Activated naive CD8-positive, alpha-beta T cell treated with anti-CD3 and anti-CD28 coated beads, Interleukin-2, amount 10 ng/mL, durations not matched to agents 7 days and 5 days (primary cell): ENCODE data around the gene BMAL1. TPM values are rescaled to one million over a fixed set of nuclear protein-coding genes. Genes with fewer than 3 reads are reported as not detected.
"Not testable (repeated sequence)": the region's sequence is repeated elsewhere in the genome, so short reads cannot be mapped to it uniquely, and the experiment has no call there.

ENCODE experiments used
- ATAC-seq: fragments of 150-1000 bp; cut with Tn5 transposase; one replicate; pipeline ENCODE4 v1.10.0; 2021; ENCODE audit warnings: low read depth, moderate library complexity
- POLR2A ChIA-PET: fragments of 350-600 bp; sonication (Branson Sonifier 250); formaldehyde crosslinking; loops from one replicate; lab custom pipeline; 2021; ENCODE audit warnings: antibody characterized with exemption; lab: Charles Lee
- DNase-seq: peaks from one replicate; pipeline ENCODE4 v3.0.0; 2021
- H3K27ac Mint-ChIP-seq: one replicate; pipeline ENCODE4 v1.8.0; 2022; ENCODE audit warnings: mild to moderate bottlenecking, mixed read lengths
- H3K27me3 Mint-ChIP-seq: one replicate; pipeline ENCODE4 v1.8.0; 2022; ENCODE audit warnings: mild to moderate bottlenecking, moderate library complexity, mixed read lengths
- H3K36me3 Mint-ChIP-seq: one replicate; pipeline ENCODE4 v1.8.0; 2021; ENCODE audit warnings: mild to moderate bottlenecking, mixed read lengths
- H3K4me1 Mint-ChIP-seq: one replicate; pipeline ENCODE4 v1.8.0; 2021; ENCODE audit warnings: mixed read lengths
- H3K4me3 Mint-ChIP-seq: one replicate; pipeline ENCODE4 v1.8.0; 2022; ENCODE audit warnings: mild to moderate bottlenecking, moderate library complexity, mixed read lengths
- H3K9me3 Mint-ChIP-seq: one replicate; pipeline ENCODE4 v1.8.0; 2021; ENCODE audit warnings: mixed read lengths
- total RNA-seq, 2 experiments: library from RNA; stranded (reverse); gene quantifications; one replicate each; pipeline ENCODE4 v1.2.3, GENCODE V29; 2021

BMAL1 gene
- total RNA-seq, 2 experiments from 2014 or later: 76.8 to 83.3 TPM

GRCh38 chr11:13427440-13427839 is 149.8 kb downstream of the BMAL1 start:
- Mint-ChIP-seq H3K9me3 (peaks cover 10% of the 10 kb centered on the region), H3K27ac (no peak overlapping the region), H3K4me1 (peaks cover 5% of the 10 kb centered on the region), H3K27me3 (no peaks in the 10 kb centered on the region), H3K4me3 (no peak overlapping the region), H3K36me3 (peaks cover 39% of the 10 kb centered on the region)
- no peak for ATAC-seq
- no peak for DNase-seq
- POLR2A ChIA-PET: no interaction called here

GRCh38 chr11:13429288-13429687 is 151.7 kb downstream of the BMAL1 start:
- ATAC-seq (no peak), DNase-seq (no peak)
- peaks cover 9% of the 10 kb centered on the region for H3K4me1 Mint-ChIP-seq
- POLR2A ChIA-PET: no interaction called here
- H3K27ac Mint-ChIP-seq: no peak overlapping the region
- peaks cover 42% of the 10 kb centered on the region for H3K36me3 Mint-ChIP-seq
- peaks cover 10% of the 10 kb centered on the region for H3K9me3 Mint-ChIP-seq
- no peaks in the 10 kb centered on the region for H3K27me3 Mint-ChIP-seq
- no peak overlapping the region for H3K4me3 Mint-ChIP-seq

GRCh38 chr11:13429836-13430235 is 152.2 kb downstream of the BMAL1 start:
- peaks cover 12% of the 10 kb centered on the region for H3K4me1 Mint-ChIP-seq
- DNase-seq (no peak), ATAC-seq (no peak)
- no peaks in the 10 kb centered on the region for H3K27me3 Mint-ChIP-seq
- POLR2A ChIA-PET: no interaction called here
- H3K9me3 Mint-ChIP-seq: peaks cover 9% of the 10 kb centered on the region
- H3K27ac Mint-ChIP-seq: no peak overlapping the region
- peaks cover 42% of the 10 kb centered on the region for H3K36me3 Mint-ChIP-seq
- no peak overlapping the region for H3K4me3 Mint-ChIP-seq

- ATAC-seq: no peak
- Mint-ChIP-seq H3K9me3 (peaks cover 4% of the 10 kb centered on the region), H3K27me3 (no peaks in the 10 kb centered on the region), H3K36me3 (peaks cover 36% of the 10 kb centered on the region), H3K27ac (no peak overlapping the region), H3K4me3 (no peak overlapping the region), H3K4me1 (peaks cover 18% of the 10 kb centered on the region)
- POLR2A ChIA-PET: no interaction called here
- no peak for DNase-seq
Observed at GRCh38 chr11:13433437-13433836, 155.8 kb downstream of the BMAL1 start.

GRCh38 chr11:13434247-13435205 is 156.9 kb downstream of the BMAL1 start:
- peaks cover 3% of the 10 kb centered on the region for H3K9me3 Mint-ChIP-seq
- H3K27me3 Mint-ChIP-seq: no peaks in the 10 kb centered on the region
- no peak overlapping the region for H3K27ac Mint-ChIP-seq
- H3K36me3 Mint-ChIP-seq: peaks cover 26% of the 10 kb centered on the region
- H3K4me3 Mint-ChIP-seq: peak overlapping the region; percentile 7
- ATAC-seq (no peak), DNase-seq (no peak)
- peaks cover 18% of the 10 kb centered on the region for H3K4me1 Mint-ChIP-seq
- POLR2A ChIA-PET: no interaction called here

GRCh38 chr11:13436836-13437235 is 159.2 kb downstream of the BMAL1 start:
- H3K4me3 Mint-ChIP-seq, POLR2A ChIA-PET, H3K9me3 Mint-ChIP-seq, H3K27ac Mint-ChIP-seq, DNase-seq, H3K27me3 Mint-ChIP-seq, ATAC-seq: not testable (repeated sequence)
- peaks cover 20% of the 10 kb centered on the region for H3K36me3 Mint-ChIP-seq
- peaks cover 15% of the 10 kb centered on the region for H3K4me1 Mint-ChIP-seq

Other genes with a start within 250 kb of the BMAL1 start
- 10 to 100 TPM; 20.1 to 21.8 TPM for gene BTBD10, start 185.4 kb downstream of the BMAL1 start, total RNA-seq
- gene PTH, start 218.2 kb downstream of the BMAL1 start, total RNA-seq: not detected